Calu3 (cell line): ENCODE results near the gene SLC2A1. TPM values are rescaled to one million over a fixed set of nuclear protein-coding genes. Genes with fewer than 3 reads are reported as not detected.

Experiments
- BruUV-seq: library from RNA; stranded (reverse); fragments of 400-500 nt; replicated peaks from 2 replicates; lab custom pipeline; 2021; lab: Mats Ljungman, UMichigan
- CTCF ChIA-PET: fragments of 300-600 bp; sonication (Branson Sonifier 250); formaldehyde crosslinking; loops from one replicate; lab custom pipeline; 2022; ENCODE audit warnings: antibody characterized with exemption; lab: Charles Lee
- DNase-seq: peaks from one replicate; pipeline ENCODE4 v3.0.0; 2022
- H3K27ac Mint-ChIP-seq: one replicate; pipeline ENCODE4 v1.8.0; 2022; ENCODE audit warnings: mixed read lengths; ENCODE audit not compliant: unreplicated experiment
- H3K27me3 Mint-ChIP-seq: one replicate; pipeline ENCODE4 v1.8.0; 2022; ENCODE audit warnings: mixed read lengths; ENCODE audit not compliant: unreplicated experiment
- H3K36me3 Mint-ChIP-seq: one replicate; pipeline ENCODE4 v1.8.0; 2022; ENCODE audit warnings: mild to moderate bottlenecking, moderate library complexity, mixed read lengths; ENCODE audit not compliant: insufficient read depth, unreplicated experiment
- H3K4me1 Mint-ChIP-seq: one replicate; pipeline ENCODE4 v1.8.0; 2022; ENCODE audit warnings: mild to moderate bottlenecking, low read depth, mixed read lengths; ENCODE audit not compliant: unreplicated experiment
- H3K4me3 Mint-ChIP-seq: one replicate; pipeline ENCODE4 v1.8.0; 2022; ENCODE audit warnings: mild to moderate bottlenecking, low read depth, moderate library complexity, mixed read lengths; ENCODE audit not compliant: unreplicated experiment
- H3K9me3 Mint-ChIP-seq: one replicate; pipeline ENCODE4 v1.8.0; 2022; ENCODE audit warnings: low read depth, mixed read lengths; ENCODE audit not compliant: unreplicated experiment
- intact Hi-C: fragments of 100-400 bp; cut with micrococcal nuclease; formaldehyde crosslinking; loops from one replicate; pipeline ENCODE4 v1.10.0; 2022; ENCODE audit not compliant: unreplicated experiment
- total RNA-seq: library from RNA; stranded (reverse); gene quantifications from 2 replicates; pipeline ENCODE4 v1.2.3, GENCODE V29; 2022
- TF ChIP-seq, protein P1 (sequence below): fragments of 200-600 bp; IDR thresholded peaks from one replicate; pipeline ENCODE4 v1.8.0; 2022; ENCODE audit warnings: antibody characterized with exemption; ENCODE audit not compliant: unreplicated experiment

The SLC2A1 gene
- total RNA-seq, 1 experiment from 2014 or later = 183 TPM

DNA sequence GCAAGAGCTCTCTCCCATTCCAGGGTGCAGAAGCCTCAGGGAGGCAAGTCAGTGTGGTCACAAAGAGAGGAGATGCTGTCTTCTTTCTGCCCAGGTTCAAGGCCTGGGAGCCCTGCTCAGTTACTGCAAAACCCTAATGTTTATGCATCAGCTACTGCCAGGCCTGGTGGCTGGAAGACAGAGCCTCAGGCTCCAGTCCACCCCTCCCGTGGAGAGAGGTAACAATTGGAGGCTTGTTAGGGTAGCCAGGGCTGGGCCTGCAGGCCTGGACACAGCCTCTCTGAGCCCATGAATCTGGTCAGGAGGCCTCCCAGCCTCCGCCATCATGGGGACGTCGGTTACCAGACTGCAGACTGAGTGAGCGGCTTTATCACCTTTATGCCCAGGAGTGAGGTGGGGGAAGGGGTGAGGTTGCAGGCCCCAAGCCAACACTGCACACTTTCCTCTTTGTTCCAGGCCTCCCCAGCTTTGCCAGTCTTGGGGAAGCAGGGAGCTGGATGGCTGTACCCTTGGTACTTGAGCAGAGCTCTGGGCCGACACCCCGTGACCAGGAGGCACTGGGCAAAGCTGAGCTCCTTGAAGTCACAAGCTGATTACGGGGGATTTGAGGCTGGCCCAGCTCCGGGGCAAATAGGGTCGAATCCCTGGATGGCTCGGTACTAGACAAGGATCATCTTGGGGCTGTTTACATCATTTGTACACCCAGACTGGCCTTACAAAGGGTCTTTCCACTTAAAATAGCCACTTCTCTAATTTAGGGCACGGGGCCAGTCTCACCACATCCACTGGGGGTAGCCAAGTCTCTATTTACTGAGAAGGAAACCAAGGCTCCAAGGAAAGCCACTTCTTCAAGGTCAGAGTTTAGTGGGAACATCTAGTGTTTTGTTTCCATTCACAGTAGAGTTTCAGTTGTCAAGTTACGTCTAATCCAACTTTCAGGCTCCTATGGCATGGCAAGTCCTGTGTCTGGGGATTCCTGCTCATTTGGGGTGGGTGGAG, 5.2 kb downstream of the SLC2A1 start:
- peaks cover 68% of the 10 kb centered on the region for H3K36me3 Mint-ChIP-seq
- H3K27ac Mint-ChIP-seq = no peak overlapping the region
- H3K27me3 Mint-ChIP-seq = no peaks in the 10 kb centered on the region
- TF ChIP-seq, protein P1, sequence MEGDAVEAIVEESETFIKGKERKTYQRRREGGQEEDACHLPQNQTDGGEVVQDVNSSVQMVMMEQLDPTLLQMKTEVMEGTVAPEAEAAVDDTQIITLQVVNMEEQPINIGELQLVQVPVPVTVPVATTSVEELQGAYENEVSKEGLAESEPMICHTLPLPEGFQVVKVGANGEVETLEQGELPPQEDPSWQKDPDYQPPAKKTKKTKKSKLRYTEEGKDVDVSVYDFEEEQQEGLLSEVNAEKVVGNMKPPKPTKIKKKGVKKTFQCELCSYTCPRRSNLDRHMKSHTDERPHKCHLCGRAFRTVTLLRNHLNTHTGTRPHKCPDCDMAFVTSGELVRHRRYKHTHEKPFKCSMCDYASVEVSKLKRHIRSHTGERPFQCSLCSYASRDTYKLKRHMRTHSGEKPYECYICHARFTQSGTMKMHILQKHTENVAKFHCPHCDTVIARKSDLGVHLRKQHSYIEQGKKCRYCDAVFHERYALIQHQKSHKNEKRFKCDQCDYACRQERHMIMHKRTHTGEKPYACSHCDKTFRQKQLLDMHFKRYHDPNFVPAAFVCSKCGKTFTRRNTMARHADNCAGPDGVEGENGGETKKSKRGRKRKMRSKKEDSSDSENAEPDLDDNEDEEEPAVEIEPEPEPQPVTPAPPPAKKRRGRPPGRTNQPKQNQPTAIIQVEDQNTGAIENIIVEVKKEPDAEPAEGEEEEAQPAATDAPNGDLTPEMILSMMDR = no peak
- peaks cover 60% of the 10 kb centered on the region for H3K4me1 Mint-ChIP-seq
- CTCF ChIA-PET = interaction anchor here (0.7 to 2.3 kb wide), 5 partner anchors 10 to 40 kb away, joined by 3 to 9 read pairs (median 4); no protein-coding TSS in a partner anchor
- BruUV-seq = no TSS peak
- no peak for DNase-seq
- no peaks in the 10 kb centered on the region for H3K9me3 Mint-ChIP-seq
- intact Hi-C loops = no loop called here
- peak overlapping the region; percentile 91 for H3K4me3 Mint-ChIP-seq

DNA sequence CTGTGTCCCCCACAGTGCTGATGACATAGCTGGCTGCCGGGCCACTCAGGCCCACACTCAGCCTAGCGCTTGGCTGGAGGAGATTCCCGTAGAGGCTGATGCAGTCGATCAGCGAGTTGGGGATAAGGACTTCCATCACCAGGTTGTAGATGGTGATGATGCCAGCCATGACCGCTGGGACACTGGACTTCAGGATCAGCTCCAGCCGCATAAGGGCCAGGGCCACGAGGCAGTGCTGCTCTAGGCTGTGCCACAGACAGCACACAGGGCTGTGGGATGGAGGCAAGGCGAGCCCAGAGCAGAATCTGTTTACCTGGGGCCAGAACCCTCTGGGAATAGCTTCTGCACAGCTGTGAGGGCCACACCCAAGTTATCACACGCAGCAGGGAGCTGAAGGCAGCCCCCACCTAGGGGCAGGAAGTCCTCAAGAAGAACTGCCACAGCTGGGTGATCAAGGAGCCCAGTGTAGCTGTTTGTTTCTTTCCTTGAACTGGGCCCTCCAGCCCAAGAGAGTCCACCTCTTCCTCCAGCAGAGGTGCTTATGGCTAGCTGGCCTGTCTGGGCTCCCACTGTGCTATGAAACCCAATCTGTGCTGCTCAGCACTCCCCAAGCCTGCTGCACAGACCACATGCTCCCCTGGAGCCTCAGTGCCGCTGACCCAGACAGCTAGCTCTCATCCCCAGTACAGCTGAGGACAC, 6.2 kb downstream of the SLC2A1 start:
- Mint-ChIP-seq H3K27me3 (no peaks in the 10 kb centered on the region), H3K4me1 (peaks cover 64% of the 10 kb centered on the region), H3K36me3 (peaks cover 65% of the 10 kb centered on the region), H3K27ac (no peak overlapping the region), H3K4me3 (no peak overlapping the region), H3K9me3 (no peaks in the 10 kb centered on the region)
- no peak for DNase-seq
- intact Hi-C loops = no loop called here
- TF ChIP-seq, protein P1 = no peak
- CTCF ChIA-PET = interaction anchor here (1.2 to 1.4 kb wide), 2 partner anchors 23 to 39 kb away, joined by 4 read pairs; no protein-coding TSS in a partner anchor
- no TSS peak for BruUV-seq

DNA sequence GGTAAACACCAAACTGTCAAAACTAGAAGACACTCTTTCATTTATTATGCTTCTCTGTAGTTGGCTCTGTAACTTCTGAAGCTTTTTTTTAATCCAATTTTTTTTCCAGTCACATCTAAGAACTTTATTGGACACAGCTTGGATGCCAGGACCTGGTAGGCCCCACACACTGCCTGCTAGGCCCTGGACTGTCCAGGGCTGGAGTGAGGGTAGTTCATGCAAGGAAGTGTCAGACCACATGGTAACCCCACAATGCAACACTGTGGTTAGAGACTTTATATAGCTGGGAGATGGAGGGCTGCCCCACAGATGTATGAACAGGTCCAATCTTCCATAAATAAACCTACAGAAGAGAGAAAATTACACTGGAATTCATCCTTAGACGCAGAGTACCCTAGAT, 7.1 kb downstream of the SLC2A1 start:
- CTCF ChIA-PET = interaction anchor here (1.1 kb wide), 1 partner anchor 16 kb away, joined by 3 read pairs; no protein-coding TSS in a partner anchor
- DNase-seq = no peak

DNA sequence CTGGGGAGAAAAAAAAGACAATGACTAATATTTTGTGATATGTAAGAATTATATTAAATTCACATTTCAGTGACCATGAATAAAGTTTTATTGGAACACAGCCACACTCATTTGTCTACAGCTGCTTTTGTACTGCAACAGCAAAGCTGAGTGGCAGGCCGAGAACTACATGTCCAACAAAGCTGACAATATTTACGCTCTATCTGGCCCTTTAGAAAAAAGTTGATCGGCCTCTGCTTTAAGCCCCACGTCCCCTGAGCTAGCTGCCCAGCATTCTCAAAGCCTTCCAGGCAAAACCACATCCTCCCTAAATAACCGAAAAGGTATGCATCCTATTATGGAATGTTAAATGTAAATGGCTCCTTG, 8.6 kb downstream of the SLC2A1 start:
- Mint-ChIP-seq H3K27ac (peak overlapping the region; percentile 15), H3K4me1 (peaks cover 75% of the 10 kb centered on the region), H3K9me3 (no peaks in the 10 kb centered on the region), H3K4me3 (no peak overlapping the region), H3K36me3 (peaks cover 65% of the 10 kb centered on the region), H3K27me3 (no peaks in the 10 kb centered on the region)
- intact Hi-C loops = no loop called here
- TF ChIP-seq, protein P1 = no peak
- no TSS peak for BruUV-seq
- CTCF ChIA-PET = interaction anchor here (0.6 kb wide), 1 partner anchor 171 kb away, joined by 3 read pairs; no protein-coding TSS in a partner anchor
- DNase-seq = no peak

More for the DNA sequence above, 7.1 kb downstream of the SLC2A1 start:
- BruUV-seq = no TSS peak
- no peak overlapping the region for H3K27ac Mint-ChIP-seq
- H3K36me3 Mint-ChIP-seq = peaks cover 65% of the 10 kb centered on the region
- no peaks in the 10 kb centered on the region for H3K27me3 Mint-ChIP-seq
- H3K4me3 Mint-ChIP-seq = no peak overlapping the region
- H3K9me3 Mint-ChIP-seq = no peaks in the 10 kb centered on the region
- intact Hi-C loops = no loop called here
- TF ChIP-seq, protein P1 = no peak
- H3K4me1 Mint-ChIP-seq = peaks cover 73% of the 10 kb centered on the region
